ENCODE results near the gene RAP1GAP2.

- TF ChIP-seq POLR2A (IDR thresholded peaks at IDR 0.05) (no peak), CTCF (IDR thresholded peaks at IDR 0.05) (no peak), POLR2AphosphoS5 (IDR thresholded peaks at IDR 0.05) (no peak)
These were observed 199.9 kb downstream of the RAP1GAP2 start for GRCh38 chr17:2995886-2996809.
